HCT116 (cell line): ENCODE data around the gene SGSM2. TPM values are rescaled to one million over a fixed set of nuclear protein-coding genes. Genes with fewer than 3 reads are reported as not detected.

ENCODE experiments used
- ATAC-seq: fragments of 200-7000 bp; cut with Tn5 transposase; 2 replicates; pipeline ENCODE4 v1.9.1; 2020; ENCODE audit warnings: mild to moderate bottlenecking, moderate library complexity
- BruUV-seq: library from RNA; stranded (reverse); fragments of 400-500 nt; replicated peaks from 2 replicates; lab custom pipeline; 2021; lab: Mats Ljungman, UMichigan
- CTCF ChIA-PET: fragments of 300-600 bp; sonication (Branson Sonifier 250); formaldehyde crosslinking; loops from one replicate; lab custom pipeline; 2021; ENCODE audit warnings: antibody characterized with exemption; lab: Charles Lee
- POLR2A ChIA-PET: fragments of 300-600, 350-600 bp; sonication (Branson Sonifier 250); formaldehyde crosslinking; loops from one replicate; lab custom pipeline; 2021; ENCODE audit warnings: antibody characterized with exemption; lab: Charles Lee
- RAD21 ChIA-PET, 2 experiments: fragments of 300-600 bp; sonication (Branson Sonifier 250); formaldehyde crosslinking; loops; one replicate each; lab custom pipeline; 2023; ENCODE audit warnings: low total read pairs in 2 of 2; ENCODE audit not compliant: uncharacterized antibody in 2 of 2, unreplicated experiment in 2 of 2, low non-redundant PET in 1 of 2; lab: Charles Lee
- DNase-seq: peaks from one replicate; pipeline ENCODE4 v3.0.0-alpha.2; 2010; ENCODE audit warnings: low read depth, low spot score
- H2AFZ ChIP-seq: fragments of 200-600 bp; shearing (Covaris generic), sonication (generic); 2 replicates; pipeline ENCODE4 v1.6.1; 2017; ENCODE audit warnings: low read depth, mixed run types, mixed read lengths, antibody characterized with exemption, low read length; ENCODE audit not compliant: poor library complexity, severe bottlenecking
- H3K27ac ChIP-seq: 2 replicates; pipeline ENCODE4 v1.5.1; 2012; ENCODE audit warnings: low read depth, low read length
- H3K27me3 ChIP-seq: fragments of 200-600 bp; sonication (generic); 2 replicates; pipeline ENCODE4 v1.6.1; 2016; ENCODE audit warnings: mixed run types, low read length, mixed read lengths; ENCODE audit not compliant: insufficient read depth
- H3K36me3 ChIP-seq, 2 experiments: fragments of 200-500 bp in 1 of 2; fragments of 200-600 bp in 1 of 2; sonication (Bioruptor generic) in 1 of 2; sonication (generic) in 1 of 2; 2 replicates each; pipeline versions ENCODE4 v1.5.1 to v1.6.1; 2014 to 2016; ENCODE audit warnings: low read length in 2 of 2, inconsistent platforms in 1 of 2, mixed read lengths in 1 of 2, mixed run types in 1 of 2; ENCODE audit not compliant: insufficient read depth in 2 of 2, control insufficient read depth in 1 of 2
- H3K4me1 ChIP-seq, 2 experiments: fragments of 200-600 bp in 1 of 2; sonication (generic) in 1 of 2; 2 replicates each; pipeline versions ENCODE4 v1.5.1 to v1.6.1; 2012 to 2017; ENCODE audit warnings: low read length in 2 of 2, inconsistent platforms in 1 of 2, mild to moderate bottlenecking in 1 of 2, mixed read lengths in 1 of 2, mixed run types in 1 of 2, moderate library complexity in 1 of 2; ENCODE audit not compliant: insufficient read depth in 2 of 2, control insufficient read depth in 1 of 2
- H3K4me2 ChIP-seq: fragments of 200-600 bp; sonication (generic); 2 replicates; pipeline ENCODE4 v1.6.1; 2017; ENCODE audit warnings: mixed run types, low read length, mixed read lengths
- H3K4me3 ChIP-seq, 2 experiments: fragments of 200-600 bp in 1 of 2; sonication (generic) in 1 of 2; replicated peaks in 1 of 2; 2 replicates each; pipeline ENCODE4 v1.5.1; 2011 to 2016; ENCODE audit warnings: low read length in 2 of 2, control low read depth in 1 of 2, low read depth in 1 of 2, mild to moderate bottlenecking in 1 of 2, mixed read lengths in 1 of 2, mixed run types in 1 of 2
- H3K79me2 ChIP-seq: fragments of 200-600 bp; sonication (generic); 2 replicates; pipeline ENCODE4 v1.6.1; 2017; ENCODE audit warnings: mild to moderate bottlenecking, mixed run types, low read length, moderate library complexity, mixed read lengths; ENCODE audit not compliant: insufficient read depth
- H3K9ac ChIP-seq: fragments of 200-600 bp; sonication (generic); 2 replicates; pipeline ENCODE4 v1.6.1; 2016; ENCODE audit warnings: low read length, mixed read lengths
- H3K9me2 ChIP-seq: fragments of 200-600 bp; sonication (generic), shearing (Covaris generic); 2 replicates; pipeline ENCODE4 v1.6.1; 2017; ENCODE audit warnings: mixed run types, mild to moderate bottlenecking, moderate library complexity; ENCODE audit not compliant: insufficient read depth
- H3K9me3 ChIP-seq, 2 experiments: fragments of 200-500 bp in 1 of 2; fragments of 200-600 bp in 1 of 2; sonication (Bioruptor generic) in 1 of 2; sonication (generic) in 1 of 2; 2 replicates each; pipeline ENCODE4 v1.6.1; 2014 to 2017; ENCODE audit warnings: low read length in 2 of 2, mixed read lengths in 2 of 2, inconsistent platforms in 1 of 2, low read depth in 1 of 2, mild to moderate bottlenecking in 1 of 2, mixed run types in 1 of 2, moderate library complexity in 1 of 2; ENCODE audit not compliant: control insufficient read depth in 1 of 2, insufficient read depth in 1 of 2
- H4K20me1 ChIP-seq: fragments of 200-600 bp; sonication (generic), shearing (Covaris generic); 2 replicates; pipeline ENCODE4 v1.6.1; 2017; ENCODE audit warnings: mixed run types, mild to moderate bottlenecking, moderate library complexity; ENCODE audit not compliant: insufficient read depth
- CEBPB ChIP-seq: IDR thresholded peaks from 2 replicates; pipeline ENCODE4 v1.6.1; 2012; ENCODE audit warnings: low read depth
- EZH2 ChIP-seq: fragments of 200-600 bp; sonication (generic); IDR thresholded peaks from 2 replicates; pipeline ENCODE4 v1.6.1; 2017; ENCODE audit warnings: antibody characterized with exemption, mixed run types
- EZH2phosphoT487 ChIP-seq: fragments of 200-600 bp; IDR thresholded peaks from 2 replicates; pipeline ENCODE4 v1.6.1; 2018; ENCODE audit warnings: antibody characterized with exemption, borderline replicate concordance
- FOSL1 ChIP-seq: IDR thresholded peaks from 2 replicates; pipeline ENCODE4 v1.6.1; 2012; ENCODE audit warnings: low read depth
- JUND ChIP-seq: IDR thresholded peaks from 2 replicates; pipeline ENCODE4 v1.6.1; 2012
- POLR2AphosphoS5 ChIP-seq: IDR thresholded peaks from 2 replicates; pipeline ENCODE4 v1.6.1; 2011; ENCODE audit warnings: mild to moderate bottlenecking, low read depth, low read length, moderate library complexity
- RAD21 ChIP-seq: IDR thresholded peaks from 2 replicates; pipeline ENCODE4 v1.6.1; 2012; ENCODE audit warnings: low read depth, mild to moderate bottlenecking
- SIN3A ChIP-seq: IDR thresholded peaks from 2 replicates; pipeline ENCODE4 v1.6.1; 2012; ENCODE audit warnings: low read depth
- SRF ChIP-seq: IDR thresholded peaks from 2 replicates; pipeline ENCODE4 v1.6.1; 2012; ENCODE audit warnings: low read depth
- TCF7L2 ChIP-seq: IDR thresholded peaks from 2 replicates; pipeline ENCODE4 v1.7.0; 2011; ENCODE audit warnings: borderline replicate concordance, inconsistent platforms; ENCODE audit not compliant: insufficient read depth, insufficient read length; ENCODE audit errors: extremely low read depth
- ZNF274 ChIP-seq: fragments of 200-500 bp; sonication (Bioruptor generic); IDR thresholded peaks from 2 replicates; pipeline ENCODE4 v1.6.1; 2014; ENCODE audit warnings: mild to moderate bottlenecking, low read depth, low read length, inconsistent platforms
- intact Hi-C: fragments of 100-400 bp; cut with micrococcal nuclease; formaldehyde crosslinking; loops from 2 replicates; pipeline ENCODE4 v1.10.0; 2022
- total RNA-seq: library from RNA; stranded (reverse); gene quantifications from one replicate; pipeline ENCODE4 v1.2.1, GENCODE V29; 2021; ENCODE audit not compliant: unreplicated experiment
- TF ChIP-seq, protein P1 (sequence below): IDR thresholded peaks from 2 replicates; pipeline ENCODE4 v1.6.1; 2012

SGSM2 gene
- total RNA-seq, 1 experiment from 2014 or later: 68.1 TPM

GRCh38 chr17:2399572-2400473 is 62.5 kb downstream of the SGSM2 start:
- H3K27ac ChIP-seq: peak overlapping the region; percentile 97
- no peak overlapping the region for H2AFZ ChIP-seq
- peaks cover 46 to 83% of the 10 kb centered on the region in 2 experiments for H3K4me1 ChIP-seq
- H3K4me2 ChIP-seq: peak overlapping the region; percentile 93
- ChIA-PET POLR2A (interaction anchor here (1.0 to 1.6 kb wide), 2 partner anchors 12 to 17 kb away, joined by 3 to 4 read pairs; no protein-coding TSS in a partner anchor), CTCF (interaction anchor here (2.7 to 3.2 kb wide), 2 partner anchors 16 to 17 kb away, joined by 12 to 23 read pairs; no protein-coding TSS in a partner anchor), RAD21 (interaction anchor here in 1 of 2 experiments (0.6 kb wide), 1 partner anchor 17 kb away, joined by 3 read pairs; no protein-coding TSS in a partner anchor)
- peaks cover 43% of the 10 kb centered on the region for H3K79me2 ChIP-seq
- H4K20me1 ChIP-seq: no peaks in the 10 kb centered on the region
- DNase-seq (peak; percentile 89), ATAC-seq (peak; percentile 66)
- H3K27me3 ChIP-seq: no peaks in the 10 kb centered on the region
- intact Hi-C loops: loop anchor here (2.0 to 10.0 kb wide), 2 partner anchors 41 to 685 kb away; partner anchors contain the start of gene TLCD2
- no peaks in the 10 kb centered on the region for H3K9me2 ChIP-seq
- TSS peak; percentile 64 for BruUV-seq
- peak overlapping the region; percentile 92 to 96 for H3K4me3 ChIP-seq
- H3K9ac ChIP-seq: peak overlapping the region; percentile 100
- H3K9me3 ChIP-seq: no peaks in the 10 kb centered on the region
- no peak for TF ChIP-seq ZNF274
- TF ChIP-seq TCF7L2: peak; percentile 4
- TF ChIP-seq POLR2AphosphoS5: peak; percentile 69
- TF ChIP-seq CEBPB: no peak
- TF ChIP-seq SIN3A: no peak
- TF ChIP-seq SRF: no peak
- no peak for TF ChIP-seq FOSL1
- no peak for TF ChIP-seq EZH2
- TF ChIP-seq EZH2phosphoT487: no peak
- TF ChIP-seq, protein P1, sequence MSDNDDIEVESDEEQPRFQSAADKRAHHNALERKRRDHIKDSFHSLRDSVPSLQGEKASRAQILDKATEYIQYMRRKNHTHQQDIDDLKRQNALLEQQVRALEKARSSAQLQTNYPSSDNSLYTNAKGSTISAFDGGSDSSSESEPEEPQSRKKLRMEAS: no peak
- no peak for TF ChIP-seq JUND
- TF ChIP-seq RAD21: no peak
- H3K36me3 ChIP-seq: no peaks in the 10 kb centered on the region
